SJCRH30 (cell line): ENCODE measurements around the gene CD163L1. TPM values are rescaled to one million over a fixed set of nuclear protein-coding genes. Genes with fewer than 3 reads are reported as not detected.
"Not testable (repeated sequence)": the region's sequence is repeated elsewhere in the genome, so short reads cannot be mapped to it uniquely, and the experiment has no call there.

Experiments used
- DNase-seq, 2 experiments: peaks; one replicate each; pipeline ENCODE4 v3.0.0-alpha.2; 2015 to 2020
- H3K27ac ChIP-seq: fragments of 250-450 bp; sonication (Bioruptor Pico); 2 replicates; pipeline ENCODE4 v1.5.1; 2020; ENCODE audit warnings: mild to moderate bottlenecking, moderate library complexity
- H3K27me3 ChIP-seq: fragments of 250-450 bp; sonication (Bioruptor Pico); 2 replicates; pipeline ENCODE4 v1.5.1; 2020; ENCODE audit warnings: mild to moderate bottlenecking, moderate library complexity
- H3K36me3 ChIP-seq: fragments of 250-450 bp; sonication (Bioruptor Pico); 2 replicates; pipeline ENCODE4 v1.5.1; 2020; ENCODE audit warnings: mild to moderate bottlenecking, moderate library complexity
- H3K4me1 ChIP-seq: fragments of 250-450 bp; sonication (Bioruptor Pico); 2 replicates; pipeline ENCODE4 v1.5.1; 2020; ENCODE audit warnings: mild to moderate bottlenecking, moderate library complexity
- H3K4me3 ChIP-seq: fragments of 250-450 bp; sonication (Bioruptor Pico); 2 replicates; pipeline ENCODE4 v1.5.1; 2020; ENCODE audit warnings: mild to moderate bottlenecking, moderate library complexity
- H3K9me3 ChIP-seq: fragments of 250-450 bp; sonication (Bioruptor Pico); replicated peaks from 2 replicates; pipeline ENCODE4 v1.5.1; 2020; ENCODE audit warnings: mild to moderate bottlenecking, moderate library complexity
- total RNA-seq: library from RNA; depleted of rRNA; stranded (reverse); fragments of >200 nt; shearing (Covaris generic); gene quantifications from 2 replicates; pipeline ENCODE4 v1.2.3, GENCODE V29; 2014

CD163L1 gene
- total RNA-seq, 1 experiment from 2014 or later = 11.4 TPM

- H3K27me3 ChIP-seq = no peaks in the 10 kb centered on the region
- H3K36me3 ChIP-seq = no peaks in the 10 kb centered on the region
- no peak overlapping the region for H3K27ac ChIP-seq
- DNase-seq = peak; percentile 36 to 38
- H3K4me1 ChIP-seq = peaks cover 16% of the 10 kb centered on the region
- no peaks in the 10 kb centered on the region for H3K9me3 ChIP-seq
- H3K4me3 ChIP-seq = no peak overlapping the region
Measured at GRCh38 chr12:7374423-7375144, 69.4 kb downstream of the CD163L1 start.

- peak; percentile 71 to 83 for DNase-seq
- Histone ChIP-seq H3K27me3 (no peaks in the 10 kb centered on the region), H3K36me3 (no peaks in the 10 kb centered on the region), H3K4me1 (peaks cover 18% of the 10 kb centered on the region), H3K4me3 (peak overlapping the region; percentile 22), H3K27ac (peak overlapping the region; percentile 37; the same call in 1 of the 2 replicates), H3K9me3 (no peaks in the 10 kb centered on the region)
Measured at GRCh38 chr12:7373226-7373625, 70.7 kb downstream of the CD163L1 start.

GRCh38 chr12:7369274-7369729 lies 74.7 kb downstream of the CD163L1 start:
- peak; percentile 82 to 85 for DNase-seq
- Histone ChIP-seq H3K27me3 (no peaks in the 10 kb centered on the region), H3K27ac (peak overlapping the region; percentile 46), H3K9me3 (no peaks in the 10 kb centered on the region), H3K4me1 (peaks cover 18% of the 10 kb centered on the region), H3K4me3 (peak overlapping the region; percentile 41), H3K36me3 (no peaks in the 10 kb centered on the region)

- Histone ChIP-seq H3K27ac (no peak overlapping the region), H3K27me3 (no peaks in the 10 kb centered on the region), H3K4me3 (no peak overlapping the region), H3K9me3 (no peaks in the 10 kb centered on the region), H3K36me3 (no peaks in the 10 kb centered on the region), H3K4me1 (no peaks in the 10 kb centered on the region)
- DNase-seq = no peak
Measured at GRCh38 chr12:7362734-7363133, 81.2 kb downstream of the CD163L1 start.

GRCh38 chr12:7361265-7361664 lies 82.7 kb downstream of the CD163L1 start:
- no peaks in the 10 kb centered on the region; the same call in 1 of the 2 replicates for H3K4me1 ChIP-seq

GRCh38 chr12:7354529-7354928 lies 89.4 kb downstream of the CD163L1 start:
- Histone ChIP-seq H3K4me3 (no peak overlapping the region), H3K4me1 (no peaks in the 10 kb centered on the region; the same call in 1 of the 2 replicates), H3K27ac (no peak overlapping the region), H3K9me3 (no peaks in the 10 kb centered on the region), H3K36me3 (peaks cover 3% of the 10 kb centered on the region; the same call in 1 of the 2 replicates), H3K27me3 (no peaks in the 10 kb centered on the region)
- DNase-seq = no peak

More at GRCh38 chr12:7361265-7361664, 82.7 kb downstream of the CD163L1 start:
- Histone ChIP-seq H3K27me3 (no peaks in the 10 kb centered on the region), H3K4me3 (no peak overlapping the region), H3K27ac (no peak overlapping the region), H3K36me3 (peaks cover 3% of the 10 kb centered on the region; the same call in 1 of the 2 replicates), H3K9me3 (no peaks in the 10 kb centered on the region)
- no peak for DNase-seq

GRCh38 chr12:7352661-7353060 lies 91.3 kb downstream of the CD163L1 start:
- H3K36me3 ChIP-seq = peaks cover 3% of the 10 kb centered on the region; the same call in 1 of the 2 replicates
- no peaks in the 10 kb centered on the region for H3K9me3 ChIP-seq
- no peaks in the 10 kb centered on the region; the same call in 1 of the 2 replicates for H3K4me1 ChIP-seq

GRCh38 chr12:7351177-7351576 lies 92.8 kb downstream of the CD163L1 start:
- no peaks in the 10 kb centered on the region for H3K4me1 ChIP-seq
- H3K27ac ChIP-seq = no peak overlapping the region
- no peaks in the 10 kb centered on the region for H3K27me3 ChIP-seq
- peak; percentile 11 to 27 for DNase-seq
- H3K9me3 ChIP-seq = no peaks in the 10 kb centered on the region
- no peak overlapping the region for H3K4me3 ChIP-seq
- no peaks in the 10 kb centered on the region for H3K36me3 ChIP-seq

More at GRCh38 chr12:7352661-7353060, 91.3 kb downstream of the CD163L1 start:
- Histone ChIP-seq H3K27ac (no peak overlapping the region), H3K27me3 (no peaks in the 10 kb centered on the region), H3K4me3 (no peak overlapping the region)
- DNase-seq = no peak

GRCh38 chr12:7349418-7349817 lies 94.5 kb downstream of the CD163L1 start:
- Histone ChIP-seq H3K27me3 (no peaks in the 10 kb centered on the region), H3K9me3 (no peaks in the 10 kb centered on the region), H3K36me3 (no peaks in the 10 kb centered on the region), H3K4me1 (no peaks in the 10 kb centered on the region), H3K4me3 (no peak overlapping the region), H3K27ac (no peak overlapping the region)
- no peak for DNase-seq

GRCh38 chr12:7346551-7347225 lies 97.3 kb downstream of the CD163L1 start:
- H3K9me3 ChIP-seq = no peaks in the 10 kb centered on the region; the same call in 1 of the 2 replicates
- no peak overlapping the region for H3K27ac ChIP-seq
- H3K4me3 ChIP-seq = no peak overlapping the region
- DNase-seq = no peak
- H3K36me3 ChIP-seq = no peaks in the 10 kb centered on the region
- H3K4me1 ChIP-seq = 0 out of 2 replicates have a peak, but pooled peaks cover 3% of the 10 kb centered on the region
- H3K27me3 ChIP-seq = no peaks in the 10 kb centered on the region

GRCh38 chr12:7344833-7345606 lies 98.9 kb downstream of the CD163L1 start:
- Histone ChIP-seq H3K36me3 (no peaks in the 10 kb centered on the region), H3K27ac (no peak overlapping the region), H3K9me3 (no peaks in the 10 kb centered on the region; the same call in none of the 2 replicates), H3K27me3 (no peaks in the 10 kb centered on the region), H3K4me1 (0 out of 2 replicates have a peak, but pooled peaks cover 3% of the 10 kb centered on the region), H3K4me3 (no peak overlapping the region)
- DNase-seq = no peak

- Histone ChIP-seq H3K27me3 (no peaks in the 10 kb centered on the region), H3K36me3 (no peaks in the 10 kb centered on the region)
- no peak for DNase-seq
Measured at GRCh38 chr12:7339675-7340074, 104.3 kb downstream of the CD163L1 start.

GRCh38 chr12:7337790-7338189 lies 106.2 kb downstream of the CD163L1 start:
- not testable (repeated sequence) for H3K4me3 ChIP-seq, H3K4me1 ChIP-seq, H3K27ac ChIP-seq, H3K27me3 ChIP-seq, H3K36me3 ChIP-seq, DNase-seq, H3K9me3 ChIP-seq

More at GRCh38 chr12:7339675-7340074, 104.3 kb downstream of the CD163L1 start:
- no peaks in the 10 kb centered on the region; the same call in none of the 2 replicates for H3K9me3 ChIP-seq
- H3K27ac ChIP-seq = no peak overlapping the region
- no peak overlapping the region for H3K4me3 ChIP-seq
- 0 out of 2 replicates have a peak, but pooled peaks cover 3% of the 10 kb centered on the region for H3K4me1 ChIP-seq

GRCh38 chr12:7327918-7328317 lies 116.0 kb downstream of the CD163L1 start:
- DNase-seq = no peak
- Histone ChIP-seq H3K36me3 (no peaks in the 10 kb centered on the region), H3K27ac (no peak overlapping the region), H3K27me3 (no peaks in the 10 kb centered on the region), H3K4me1 (no peaks in the 10 kb centered on the region), H3K9me3 (no peaks in the 10 kb centered on the region), H3K4me3 (no peak overlapping the region)
